Activated CD8-positive, alpha-beta T cell treated with anti-CD3 and anti-CD28 coated beads for 36 hours (primary cell): Measurements from ENCODE around the gene KIRREL1. TPM values are rescaled to one million over a fixed set of nuclear protein-coding genes. Genes with fewer than 3 reads are reported as not detected.

Experiments used
- ATAC-seq: fragments of 200-7000 bp; cut with Tn5 transposase; one replicate; pipeline ENCODE4 v1.10.0; 2021; ENCODE audit warnings: mild to moderate bottlenecking, moderate library complexity
- CTCF ChIA-PET: fragments of 350-600 bp; sonication (Branson Sonifier 250); formaldehyde crosslinking; loops from one replicate; lab custom pipeline; 2021; ENCODE audit warnings: antibody characterized with exemption; lab: Charles Lee
- POLR2A ChIA-PET: fragments of 350-600 bp; sonication (Branson Sonifier 250); formaldehyde crosslinking; loops from one replicate; lab custom pipeline; 2021; ENCODE audit warnings: antibody characterized with exemption; lab: Charles Lee
- DNase-seq: peaks from one replicate; pipeline ENCODE4 v3.0.0-alpha.2; 2020
- H3K27ac Mint-ChIP-seq: one replicate; pipeline ENCODE4 v1.8.0; 2021; ENCODE audit warnings: mild to moderate bottlenecking, mixed read lengths
- H3K27me3 Mint-ChIP-seq: one replicate; pipeline ENCODE4 v1.8.0; 2021; ENCODE audit warnings: mixed read lengths
- H3K36me3 Mint-ChIP-seq: one replicate; pipeline ENCODE4 v1.8.0; 2021; ENCODE audit warnings: low read depth, mixed read lengths
- H3K4me1 Mint-ChIP-seq: one replicate; pipeline ENCODE4 v1.8.0; 2021; ENCODE audit warnings: low read depth, mixed read lengths
- H3K4me3 Mint-ChIP-seq: one replicate; pipeline ENCODE4 v1.8.0; 2021; ENCODE audit warnings: mild to moderate bottlenecking, moderate library complexity, mixed read lengths
- H3K9me3 Mint-ChIP-seq: one replicate; pipeline ENCODE4 v1.8.0; 2021; ENCODE audit warnings: mixed read lengths
- intact Hi-C: fragments of 100-400 bp; cut with micrococcal nuclease; formaldehyde crosslinking; loops from one replicate; pipeline ENCODE4 v1.10.0; 2022
- total RNA-seq, 2 experiments: library from RNA; stranded (reverse); gene quantifications; one replicate each; pipeline ENCODE4 v1.2.3, GENCODE V29; 2021
- TF ChIP-seq, protein P1 (sequence below): fragments of 200-600 bp; IDR thresholded peaks from one replicate; pipeline ENCODE4 v1.8.0; 2022; ENCODE audit warnings: antibody characterized with exemption, mild to moderate bottlenecking

Gene KIRREL1
- total RNA-seq, 2 experiments from 2014 or later, result 0.11 to 0.16 TPM

DNA sequence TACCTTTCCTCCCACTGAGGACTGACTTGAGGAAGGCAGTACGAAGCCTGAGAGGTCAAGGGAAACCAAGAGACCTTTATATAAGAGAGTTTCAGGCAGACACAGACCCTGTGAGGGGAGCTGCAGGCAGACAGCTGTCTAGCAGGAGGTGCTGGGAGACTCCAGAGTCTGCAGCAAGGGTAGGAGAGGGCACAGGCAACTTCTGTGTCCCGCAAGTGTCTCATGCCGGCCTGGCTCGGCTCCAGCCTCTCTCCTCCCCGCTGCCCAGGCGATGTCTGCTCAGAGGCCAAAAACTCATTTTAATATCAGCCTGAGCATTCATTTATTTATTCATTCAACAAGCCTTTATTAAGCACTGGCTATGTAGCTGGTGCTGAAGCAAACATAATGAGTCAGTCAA lies 83.0 kb downstream of the KIRREL1 start:
- no peaks in the 10 kb centered on the region for H3K36me3 Mint-ChIP-seq
- H3K9me3 Mint-ChIP-seq, result no peaks in the 10 kb centered on the region
- no peak overlapping the region for H3K4me3 Mint-ChIP-seq
- ChIA-PET CTCF (interaction anchor here (1.1 kb wide), 1 partner anchor 48 kb away, joined by 3 read pairs; no protein-coding TSS in a partner anchor), POLR2A (no interaction called here)
- intact Hi-C loops, result no loop called here
- TF ChIP-seq, protein P1, sequence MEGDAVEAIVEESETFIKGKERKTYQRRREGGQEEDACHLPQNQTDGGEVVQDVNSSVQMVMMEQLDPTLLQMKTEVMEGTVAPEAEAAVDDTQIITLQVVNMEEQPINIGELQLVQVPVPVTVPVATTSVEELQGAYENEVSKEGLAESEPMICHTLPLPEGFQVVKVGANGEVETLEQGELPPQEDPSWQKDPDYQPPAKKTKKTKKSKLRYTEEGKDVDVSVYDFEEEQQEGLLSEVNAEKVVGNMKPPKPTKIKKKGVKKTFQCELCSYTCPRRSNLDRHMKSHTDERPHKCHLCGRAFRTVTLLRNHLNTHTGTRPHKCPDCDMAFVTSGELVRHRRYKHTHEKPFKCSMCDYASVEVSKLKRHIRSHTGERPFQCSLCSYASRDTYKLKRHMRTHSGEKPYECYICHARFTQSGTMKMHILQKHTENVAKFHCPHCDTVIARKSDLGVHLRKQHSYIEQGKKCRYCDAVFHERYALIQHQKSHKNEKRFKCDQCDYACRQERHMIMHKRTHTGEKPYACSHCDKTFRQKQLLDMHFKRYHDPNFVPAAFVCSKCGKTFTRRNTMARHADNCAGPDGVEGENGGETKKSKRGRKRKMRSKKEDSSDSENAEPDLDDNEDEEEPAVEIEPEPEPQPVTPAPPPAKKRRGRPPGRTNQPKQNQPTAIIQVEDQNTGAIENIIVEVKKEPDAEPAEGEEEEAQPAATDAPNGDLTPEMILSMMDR, result no peak
- H3K27me3 Mint-ChIP-seq, result no peaks in the 10 kb centered on the region
- no peaks in the 10 kb centered on the region for H3K4me1 Mint-ChIP-seq
- DNase-seq (no peak), ATAC-seq (no peak)
- H3K27ac Mint-ChIP-seq, result no peak overlapping the region

DNA sequence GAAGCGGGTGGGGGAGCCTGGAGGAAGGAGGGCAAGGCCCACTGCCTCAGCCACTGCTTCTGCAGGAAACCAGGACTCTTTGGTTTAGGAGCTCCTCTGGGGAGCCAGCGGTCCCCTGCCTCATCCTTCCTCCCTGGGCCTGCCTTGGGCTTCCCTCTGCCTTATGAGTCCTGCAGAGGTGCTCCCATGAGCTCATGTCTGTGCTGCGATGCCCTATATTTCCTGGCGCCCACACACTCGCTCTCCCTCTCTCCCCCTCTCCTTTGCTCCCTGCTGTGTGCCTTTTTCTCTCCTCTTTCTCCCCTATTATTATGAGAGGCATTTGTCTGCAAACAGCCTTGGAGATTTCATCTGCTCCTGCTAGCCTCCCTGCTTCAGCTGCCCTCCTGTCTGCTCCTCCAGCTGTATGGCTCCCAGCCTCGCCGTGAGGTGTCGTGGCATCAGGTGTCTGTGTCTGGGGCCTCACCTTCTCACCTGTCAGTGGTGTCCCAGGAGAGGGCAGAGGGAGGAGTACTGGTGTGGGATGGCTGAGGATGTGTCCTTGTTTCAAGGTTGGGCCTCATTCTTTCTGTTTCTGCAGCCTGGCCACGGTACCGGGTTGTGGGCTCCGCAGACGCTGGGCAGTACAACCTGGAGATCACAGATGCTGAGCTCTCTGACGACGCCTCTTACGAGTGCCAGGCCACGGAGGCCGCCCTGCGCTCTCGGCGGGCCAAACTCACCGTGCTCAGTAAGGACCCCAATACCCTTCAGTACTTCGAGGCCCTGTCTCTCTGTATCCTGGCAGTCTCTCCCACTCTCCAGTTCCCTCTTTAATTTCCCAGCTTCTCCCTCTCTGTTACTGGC lies 84.2 kb downstream of the KIRREL1 start:
- intact Hi-C loops, result no loop called here
- Mint-ChIP-seq H3K4me3 (no peak overlapping the region), H3K9me3 (no peaks in the 10 kb centered on the region), H3K4me1 (no peaks in the 10 kb centered on the region), H3K27me3 (no peaks in the 10 kb centered on the region), H3K27ac (no peak overlapping the region), H3K36me3 (no peaks in the 10 kb centered on the region)
- CTCF ChIA-PET, result interaction anchor here (0.9 kb wide), 1 partner anchor 47 kb away, joined by 3 read pairs; no protein-coding TSS in a partner anchor
- POLR2A ChIA-PET, result no interaction called here
- TF ChIP-seq, protein P1, result no peak
- DNase-seq, result no peak
- ATAC-seq, result no peak

DNA sequence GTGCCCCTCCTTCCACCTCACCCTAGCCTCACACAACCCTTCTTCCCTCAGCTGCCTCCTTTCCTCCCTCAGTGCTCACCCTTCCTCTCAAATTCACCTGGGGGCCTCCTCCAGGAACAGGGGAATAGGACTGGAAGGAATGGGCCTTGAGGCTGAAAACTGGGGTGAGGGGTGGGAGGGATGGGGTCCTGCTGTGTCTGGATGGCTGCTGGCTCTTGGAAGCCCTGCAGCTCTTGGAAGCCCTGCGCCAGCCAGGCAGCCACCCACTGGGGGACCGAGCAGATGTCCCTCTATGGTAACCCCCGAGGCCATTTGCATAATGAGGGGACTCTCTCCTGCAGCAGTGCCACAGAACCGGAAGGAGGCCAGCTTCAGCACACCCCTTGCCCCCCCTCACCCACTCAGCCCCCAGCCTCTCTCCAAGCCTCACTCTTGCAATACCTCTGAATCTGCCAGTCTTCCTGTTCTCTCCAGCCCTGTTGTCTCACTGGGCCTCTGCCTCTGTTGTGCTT lies 85.2 kb downstream of the KIRREL1 start:
- ChIA-PET POLR2A (no interaction called here), CTCF (no interaction called here)
- H3K4me3 Mint-ChIP-seq, result no peak overlapping the region
- intact Hi-C loops, result no loop called here
- H3K27me3 Mint-ChIP-seq, result no peaks in the 10 kb centered on the region
- H3K36me3 Mint-ChIP-seq, result no peaks in the 10 kb centered on the region
- TF ChIP-seq, protein P1, result no peak
- ATAC-seq (no peak), DNase-seq (no peak)
- no peaks in the 10 kb centered on the region for H3K9me3 Mint-ChIP-seq
- H3K27ac Mint-ChIP-seq, result no peak overlapping the region
- H3K4me1 Mint-ChIP-seq, result no peaks in the 10 kb centered on the region

DNA sequence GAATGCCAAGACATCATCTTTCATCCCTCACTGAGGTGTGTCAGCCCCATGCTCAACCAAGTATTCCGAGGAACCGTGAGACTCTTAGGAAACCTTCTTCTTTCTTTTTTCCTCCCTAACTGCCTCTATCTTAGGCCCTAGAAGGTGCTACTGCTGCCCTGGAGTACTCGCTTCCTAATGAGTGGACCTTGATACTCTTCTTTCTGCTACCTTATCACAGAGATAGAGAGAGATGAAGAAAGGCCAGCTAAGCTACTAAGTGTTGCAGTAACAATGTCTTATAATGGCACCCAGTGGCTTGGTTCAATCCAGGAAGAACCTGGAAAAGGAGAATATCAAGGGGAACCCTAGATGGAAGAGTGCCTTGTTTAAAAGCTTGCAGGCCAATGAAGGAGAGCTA lies 86.6 kb downstream of the KIRREL1 start:
- Mint-ChIP-seq H3K27ac (no peak overlapping the region), H3K27me3 (no peaks in the 10 kb centered on the region), H3K4me1 (no peaks in the 10 kb centered on the region), H3K36me3 (no peaks in the 10 kb centered on the region), H3K9me3 (no peaks in the 10 kb centered on the region), H3K4me3 (no peak overlapping the region)
- intact Hi-C loops, result no loop called here
- DNase-seq (no peak), ATAC-seq (no peak)
- ChIA-PET CTCF (no interaction called here), POLR2A (no interaction called here)
- TF ChIP-seq, protein P1, result no peak

DNA sequence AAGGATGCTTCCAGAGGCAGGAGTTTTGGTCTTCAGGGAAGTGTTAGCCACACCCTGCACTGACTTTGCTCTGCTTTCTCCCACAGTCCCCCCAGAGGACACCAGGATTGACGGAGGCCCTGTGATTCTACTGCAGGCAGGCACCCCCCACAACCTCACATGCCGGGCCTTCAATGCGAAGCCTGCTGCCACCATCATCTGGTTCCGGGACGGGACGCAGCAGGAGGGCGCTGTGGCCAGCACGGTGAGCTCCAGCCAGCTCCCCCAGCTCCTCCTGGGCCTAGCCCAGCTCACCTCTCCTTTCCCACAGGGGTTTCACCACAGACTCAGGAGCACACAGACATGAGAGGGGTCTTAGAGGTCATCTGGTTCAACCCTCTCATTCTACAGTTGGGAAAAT lies 90.9 kb downstream of the KIRREL1 start:
- Mint-ChIP-seq H3K4me3 (no peak overlapping the region), H3K36me3 (no peaks in the 10 kb centered on the region), H3K9me3 (no peaks in the 10 kb centered on the region), H3K27ac (no peak overlapping the region), H3K4me1 (no peaks in the 10 kb centered on the region), H3K27me3 (no peaks in the 10 kb centered on the region)
- ChIA-PET CTCF (interaction anchor here (1.5 kb wide), 1 partner anchor 12 kb away, joined by 7 read pairs; no protein-coding TSS in a partner anchor), POLR2A (no interaction called here)
- TF ChIP-seq, protein P1, result no peak
- intact Hi-C loops, result no loop called here
- ATAC-seq (no peak), DNase-seq (no peak)
